ENCODE measurements around the gene RHEB.

RHEB gene

DNA sequence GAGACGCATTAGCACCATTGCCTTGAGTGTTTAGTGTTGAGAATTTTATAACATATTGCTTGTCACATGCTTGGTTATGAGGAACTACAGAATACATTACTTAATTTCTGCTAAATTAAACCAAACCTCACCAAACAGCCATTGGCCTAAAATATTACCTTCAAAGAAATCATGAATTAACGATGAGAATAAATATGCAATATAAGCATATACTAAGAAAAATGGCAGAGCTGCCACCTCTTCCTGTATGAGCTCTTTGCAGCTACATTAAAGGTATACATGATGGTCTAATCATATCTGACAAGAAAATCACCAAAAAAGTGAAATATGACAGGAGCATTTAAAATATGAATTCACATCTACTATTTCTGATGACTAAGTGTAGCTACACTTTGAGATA is 5.2 kb upstream of the RHEB start:
- DNase-seq = no peak

DNA sequence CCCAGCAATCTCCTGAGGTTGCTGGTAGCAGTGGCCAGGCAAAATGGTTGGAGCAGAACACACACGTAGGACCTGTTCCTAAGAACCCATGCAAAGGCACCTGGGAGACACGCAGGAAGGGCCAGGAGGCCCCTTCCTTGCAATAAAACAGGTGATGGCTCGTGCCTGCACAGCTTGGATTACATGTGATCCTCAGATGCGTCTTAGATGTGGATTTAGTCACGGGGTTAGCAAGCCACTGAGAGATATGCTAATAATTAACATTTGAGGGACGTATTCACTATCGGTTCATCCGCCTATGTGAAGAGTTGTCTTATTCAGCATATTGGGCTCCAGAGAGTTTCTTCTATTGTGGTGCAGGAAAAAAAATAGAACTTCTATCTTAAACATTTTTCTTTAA is 4.6 kb upstream of the RHEB start:
- no peak for DNase-seq

DNA sequence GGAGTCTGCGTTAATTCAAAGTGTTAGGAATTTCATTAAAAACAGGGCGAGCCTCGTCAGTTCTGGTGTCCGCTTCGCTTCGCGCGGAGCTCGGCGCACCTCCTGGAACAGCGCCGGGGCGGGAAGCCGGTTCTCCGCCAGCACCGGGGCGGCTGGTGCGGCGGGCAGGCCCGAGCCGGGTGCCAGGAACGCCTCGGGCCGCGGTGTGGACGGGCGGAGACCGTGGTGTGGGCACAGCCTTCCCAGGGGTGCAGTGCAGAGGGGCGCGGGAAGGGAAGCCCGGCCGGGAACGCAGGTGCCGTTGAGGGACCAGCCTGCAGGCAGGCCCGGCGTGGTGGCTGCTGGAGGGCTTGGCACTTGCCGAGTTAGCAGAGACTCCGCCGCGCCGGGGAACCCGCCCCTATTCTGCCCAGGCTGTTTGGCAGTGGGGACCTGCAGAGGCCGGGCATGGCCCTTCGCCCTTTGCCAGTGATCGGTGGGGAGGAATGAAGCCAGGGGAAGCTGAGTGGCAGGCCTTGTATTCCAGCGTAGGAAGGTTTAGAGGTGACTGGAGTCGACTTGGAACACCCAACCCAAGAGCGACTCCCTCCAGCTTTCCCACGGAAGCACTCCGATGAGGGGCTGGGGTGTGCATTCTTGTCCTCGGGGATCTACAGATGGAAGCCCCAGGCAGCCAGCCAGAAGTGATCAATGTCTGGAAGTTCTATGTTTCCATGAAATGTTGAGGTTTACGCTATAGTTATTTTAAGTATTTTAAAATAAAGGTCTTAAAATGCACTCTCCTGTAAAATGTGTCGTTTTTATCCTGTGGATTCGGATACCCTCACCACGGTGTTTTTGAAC is 945 bp upstream of the RHEB start:
- DNase-seq = peak; percentile 15 to 39 (median 21)

DNA sequence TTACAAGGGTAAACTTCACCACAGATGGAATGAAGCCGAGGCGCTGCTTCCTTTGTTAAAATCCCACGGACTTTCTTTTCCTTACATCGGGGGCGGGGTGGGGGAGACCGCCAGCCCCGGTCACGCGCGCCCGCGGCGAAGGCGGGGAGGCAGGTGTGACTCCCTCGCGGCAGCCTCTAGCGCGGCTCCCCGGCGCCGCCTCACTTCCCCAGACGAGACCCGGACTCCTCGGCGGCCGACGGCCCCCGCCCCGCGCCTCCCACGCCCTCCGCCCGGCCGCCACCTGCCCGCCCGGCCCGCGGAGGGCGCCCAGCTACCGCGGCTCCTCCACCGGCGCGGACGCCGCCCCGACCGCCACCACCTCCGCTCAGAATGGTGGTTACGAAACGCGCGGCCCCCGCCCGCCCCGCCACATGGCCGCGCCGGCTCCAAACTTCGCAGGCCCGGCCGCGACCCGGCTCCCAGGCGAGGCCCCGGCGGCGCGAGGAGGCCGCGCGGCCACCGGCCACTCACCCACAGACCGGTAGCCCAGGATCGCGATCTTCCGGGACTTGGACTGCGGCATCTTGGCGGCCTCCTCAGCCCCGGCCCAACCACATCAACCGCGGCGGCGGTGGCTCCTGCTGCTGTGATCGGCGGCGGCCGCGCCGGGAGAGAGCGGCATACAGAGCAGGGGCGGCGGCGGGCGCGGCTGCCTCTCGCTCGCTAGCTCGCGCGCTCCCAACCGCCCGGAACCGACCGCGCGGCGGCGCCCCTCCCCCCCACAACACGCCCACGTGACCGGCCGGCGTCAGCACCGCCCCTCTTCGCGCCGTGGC is 539 bp downstream of the RHEB start:
- DNase-seq = peak; percentile 41 to 64 (median 52)

DNA sequence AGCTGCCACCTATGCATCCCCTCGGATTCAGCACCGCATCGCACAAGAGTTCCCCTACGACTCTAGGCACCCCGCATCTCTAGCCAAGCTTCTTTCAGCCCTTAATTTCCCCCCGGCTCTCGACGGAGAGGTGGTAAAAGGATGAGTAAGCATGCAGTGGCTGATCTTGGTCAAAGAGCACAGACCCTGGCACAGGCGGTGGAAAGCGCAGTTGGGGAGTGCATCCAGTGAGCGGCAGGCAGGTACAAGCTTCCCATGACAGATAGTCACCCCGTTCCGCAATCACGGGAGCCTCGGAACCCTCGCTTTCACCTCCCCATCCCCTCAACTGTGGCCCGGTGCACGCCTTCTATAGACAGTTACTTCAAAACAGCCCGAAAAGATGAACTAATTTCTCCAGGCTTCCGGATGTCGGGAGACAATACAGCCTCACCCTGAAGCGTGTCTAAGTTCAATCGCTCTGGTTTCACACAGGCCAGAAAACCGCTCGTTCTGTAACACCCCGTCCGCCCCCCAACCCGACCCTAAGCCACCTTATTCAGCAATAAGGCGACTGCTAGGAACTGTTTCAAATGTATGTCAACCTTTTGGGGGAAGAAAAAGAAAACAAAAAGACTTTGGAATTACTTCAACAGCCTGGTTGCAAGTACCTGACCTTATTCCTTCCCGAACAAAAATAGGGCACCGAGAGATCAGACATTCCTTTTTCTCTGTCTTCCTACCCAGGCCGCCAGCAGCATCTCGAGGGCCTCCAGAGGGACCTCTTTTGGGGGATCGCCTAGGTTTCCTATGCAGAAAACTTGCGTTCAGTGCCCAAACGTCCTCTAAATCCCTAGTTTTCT is 1.4 kb downstream of the RHEB start:
- peak; percentile 9 to 56 (median 26) for DNase-seq

DNA sequence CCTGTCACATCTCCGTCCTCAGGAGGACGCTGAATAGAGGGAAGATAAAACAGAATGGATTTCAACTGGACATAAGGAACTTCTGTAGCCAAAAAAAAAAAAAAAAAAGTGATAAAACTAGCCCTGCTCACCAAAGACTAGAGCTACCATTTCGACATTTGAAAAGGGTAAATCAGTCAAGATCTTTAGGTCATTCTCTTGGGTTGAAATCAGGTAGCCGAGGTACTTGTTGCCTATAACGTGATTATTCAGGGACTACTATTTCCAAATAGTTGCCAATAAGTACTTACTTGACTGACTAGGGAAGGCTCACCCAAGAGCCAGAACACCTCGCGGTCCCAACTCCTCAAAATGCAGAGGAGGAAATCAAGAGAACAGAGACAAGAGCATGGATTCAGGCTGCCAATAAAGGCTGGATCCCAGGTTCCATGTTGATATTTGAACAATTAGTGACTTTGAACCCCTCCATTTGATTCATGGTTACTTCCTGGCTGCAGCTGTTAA is 2.0 kb downstream of the RHEB start:
- no peak for DNase-seq

DNA sequence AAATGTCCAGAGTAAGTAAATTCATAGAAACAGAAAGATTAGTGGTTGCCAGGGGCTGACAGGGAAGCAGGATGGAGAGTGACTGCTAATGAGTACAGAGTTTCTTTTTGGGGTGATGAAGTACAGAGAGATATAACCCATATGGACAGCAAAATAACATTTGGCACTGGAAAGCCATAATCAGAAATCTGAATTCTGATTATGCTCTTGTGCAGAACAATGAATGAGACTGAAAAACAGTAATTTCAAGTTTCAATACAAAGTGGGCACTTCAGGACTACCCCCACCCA is 4.5 kb downstream of the RHEB start:
- no peak for DNase-seq

DNA sequence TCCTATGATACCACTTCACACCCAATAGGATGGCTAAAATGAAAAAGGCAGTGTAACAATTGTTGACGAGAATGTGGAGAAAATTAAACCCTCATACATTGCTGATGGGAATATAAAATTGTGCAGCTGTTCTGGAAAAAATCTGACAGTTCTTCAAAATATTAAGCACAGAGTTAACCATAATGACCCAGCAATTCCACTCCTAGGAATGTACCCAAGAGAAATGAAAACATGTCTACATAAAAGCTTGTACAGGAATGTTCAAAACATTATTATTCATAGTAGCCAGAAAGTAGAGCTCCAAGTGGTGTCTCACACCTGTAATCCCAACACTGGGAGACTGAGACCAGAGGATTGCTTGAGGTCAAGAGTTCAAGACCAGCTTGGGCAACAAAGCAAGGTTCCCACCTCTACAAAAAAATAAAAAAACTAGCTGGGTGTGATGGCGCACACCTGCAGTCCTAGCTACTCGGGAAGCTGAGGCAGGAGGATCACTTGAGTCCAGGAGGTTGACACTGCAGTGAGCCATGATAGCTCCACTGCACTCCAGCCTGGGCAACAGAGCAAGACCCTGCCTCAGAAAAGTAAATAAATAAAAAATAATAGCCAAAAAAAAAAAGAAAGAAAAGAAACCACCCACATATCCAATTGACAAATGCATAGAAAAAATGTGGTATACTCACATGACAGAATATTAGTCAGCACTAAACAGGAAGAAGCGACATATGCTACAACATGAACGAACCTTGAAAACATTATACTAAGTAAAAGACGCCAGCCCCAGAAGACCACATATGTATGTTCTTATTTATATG is 5.0 kb downstream of the RHEB start:
- DNase-seq = peak in 1 of 5 donors; percentile 17

DNA sequence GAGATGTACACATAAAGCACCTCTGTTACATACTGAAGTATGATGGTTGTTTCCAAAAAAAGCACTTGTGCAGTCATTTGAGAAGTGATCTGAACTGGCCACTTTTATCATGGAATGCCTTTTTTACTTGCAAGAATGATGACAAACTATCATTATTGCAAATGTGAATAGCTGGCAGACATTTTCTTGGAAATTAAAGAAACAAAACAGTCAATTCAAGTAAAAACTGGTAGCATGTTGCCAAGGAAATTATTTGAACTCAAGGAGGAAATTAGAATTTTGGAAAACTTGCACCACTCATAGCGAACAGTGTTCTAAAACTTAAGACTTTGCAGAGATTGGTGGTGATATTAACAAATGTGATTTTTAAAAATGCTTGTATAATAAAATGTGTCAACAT is 6.6 kb downstream of the RHEB start:
- no peak for DNase-seq

DNA sequence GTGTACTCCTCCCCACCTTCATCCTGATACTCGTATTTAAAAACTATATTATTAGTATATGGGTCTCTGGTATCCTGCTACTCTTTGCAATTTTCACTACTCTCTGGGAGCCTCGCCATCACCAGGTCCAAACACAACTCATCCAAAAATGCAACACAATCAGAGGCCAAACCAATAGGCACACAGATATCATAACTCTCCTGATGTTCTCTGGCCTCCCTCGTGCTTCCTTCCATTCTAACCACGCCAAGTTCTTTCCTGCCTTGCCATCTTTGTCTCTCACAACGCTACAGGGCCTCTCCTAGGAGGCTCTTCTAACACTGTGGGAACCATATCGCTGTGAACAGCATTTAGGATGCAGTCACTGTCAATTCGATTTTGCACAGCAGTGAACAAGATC is 7.3 kb downstream of the RHEB start:
- DNase-seq = no peak

DNA sequence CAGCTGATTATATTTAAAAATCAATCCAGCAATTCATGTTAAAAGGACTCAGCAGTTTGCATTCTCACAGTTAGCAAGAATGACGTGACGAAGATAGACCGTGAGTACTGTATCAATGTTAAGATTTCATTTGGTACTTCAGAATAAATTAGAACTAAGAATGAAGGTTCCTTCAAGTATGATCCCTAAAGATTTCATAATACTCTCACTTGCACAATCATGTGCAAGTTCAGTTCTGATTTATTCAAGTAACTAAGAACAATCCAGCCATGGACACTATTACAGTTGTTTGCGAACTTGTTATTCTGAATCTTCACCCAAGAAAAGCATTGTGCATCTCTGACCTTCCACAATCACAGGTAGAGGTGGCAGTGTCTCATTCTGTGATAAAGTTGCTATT is 7.7 kb downstream of the RHEB start:
- no peak for DNase-seq

DNA sequence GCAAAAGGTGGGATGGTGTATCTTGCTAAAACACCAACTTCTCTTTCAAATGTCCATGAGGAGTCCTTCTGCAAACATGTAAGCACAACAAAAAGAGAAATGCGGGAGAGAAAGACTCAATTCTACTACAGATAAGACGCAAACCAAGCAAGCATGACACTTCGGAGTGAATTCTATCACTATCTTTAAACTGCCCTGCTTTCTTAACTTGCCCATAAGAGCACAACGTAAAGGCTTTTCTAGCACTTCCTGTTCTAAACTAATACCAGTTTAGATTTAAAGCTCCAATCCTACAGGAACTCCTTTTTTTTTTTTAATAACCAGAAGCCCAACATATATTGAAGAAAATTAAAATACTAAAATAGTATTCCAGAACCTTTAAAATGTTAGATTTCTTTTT is 8.4 kb downstream of the RHEB start:
- no peak for DNase-seq

DNA sequence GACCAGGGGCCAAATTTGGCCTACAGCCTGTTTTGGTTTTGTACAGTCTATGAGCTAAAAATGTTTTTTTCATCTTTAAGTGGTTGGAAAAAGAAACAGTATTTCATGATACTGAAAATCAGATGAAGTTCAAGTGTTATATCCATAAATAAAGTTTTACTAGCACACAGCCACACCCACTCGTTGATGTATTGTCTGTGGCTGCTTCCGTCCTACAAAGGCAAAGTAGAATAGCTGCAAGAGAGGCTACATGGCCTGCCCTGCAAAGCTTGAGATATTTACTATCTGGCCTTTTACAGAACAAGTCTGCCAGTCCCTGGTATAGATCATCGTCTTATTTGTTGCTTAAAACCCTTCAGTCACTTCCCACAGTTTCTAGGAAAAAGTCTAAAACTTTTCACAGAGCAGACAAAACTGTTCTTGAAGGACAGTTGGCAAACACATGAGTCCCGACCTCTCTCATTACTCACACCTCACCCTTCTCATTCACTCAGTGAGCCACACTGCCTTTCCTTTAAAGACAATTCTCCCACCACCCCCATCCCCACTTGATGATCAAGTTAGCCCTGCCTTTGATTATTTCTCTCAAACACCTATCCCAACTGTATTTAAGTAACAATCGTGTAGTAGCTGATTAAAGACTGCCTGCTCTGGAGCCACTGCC is 9.9 kb downstream of the RHEB start:
- no peak for DNase-seq

DNA sequence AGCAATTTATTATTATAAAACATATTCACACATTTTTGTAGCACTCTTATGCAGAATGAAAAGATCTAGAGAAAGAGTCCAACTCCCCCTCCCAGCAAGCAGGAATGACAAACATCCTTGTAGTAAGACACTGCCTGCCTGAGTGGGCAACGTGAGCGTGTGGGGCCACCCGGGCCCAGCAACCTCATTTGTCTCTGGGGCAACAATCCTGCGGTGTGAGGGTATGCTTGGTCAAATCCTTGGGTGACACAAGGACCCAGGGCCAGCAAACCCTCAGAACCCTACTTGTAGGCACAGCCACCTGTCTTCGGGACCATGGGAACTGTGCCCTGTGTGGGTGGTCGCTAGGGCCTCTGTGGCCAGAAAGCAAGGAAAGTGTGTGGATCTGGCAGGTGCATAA is 10.7 kb downstream of the RHEB start:
- no peak for DNase-seq

DNA sequence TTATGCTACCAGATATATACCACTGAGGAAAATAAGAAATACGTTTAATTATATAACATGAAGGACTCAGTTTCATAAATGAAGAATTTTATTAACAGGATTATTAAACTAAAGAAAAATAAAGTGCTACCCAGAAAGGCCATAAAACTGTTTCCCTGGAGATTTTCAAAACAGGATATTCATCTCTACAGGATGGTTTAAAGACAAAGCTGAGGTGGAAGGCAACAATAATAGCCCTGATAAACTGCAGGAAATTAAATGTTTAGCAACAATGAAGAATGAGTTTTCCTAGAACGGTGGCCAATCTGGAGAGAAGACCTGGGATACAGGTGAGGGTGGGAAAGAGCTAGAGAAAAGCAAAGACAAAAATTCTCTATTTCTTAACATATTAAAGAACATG is 11.9 kb downstream of the RHEB start:
- no peak for DNase-seq

DNA sequence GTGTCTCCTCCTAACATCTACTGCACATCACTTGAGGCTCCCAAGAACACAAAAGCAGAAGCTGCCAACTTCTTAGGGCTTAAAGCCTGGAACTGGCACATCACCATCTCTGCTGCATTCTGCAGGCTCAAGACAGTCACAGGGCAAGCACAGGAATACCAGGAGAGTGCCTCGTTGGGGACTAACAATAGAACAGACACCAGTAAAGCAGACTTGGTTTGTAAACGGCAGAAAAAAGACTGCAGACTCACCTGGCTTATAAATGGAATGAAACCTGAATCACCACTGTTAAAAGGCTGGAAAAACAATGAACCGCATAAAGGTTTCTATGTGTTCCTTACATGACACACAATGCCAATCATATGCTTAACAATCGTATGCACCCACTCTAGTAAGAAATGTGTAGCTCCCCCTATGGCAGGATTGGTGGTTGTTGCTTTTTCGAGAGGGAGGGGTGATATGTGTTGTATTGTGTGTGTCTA is 12.8 kb downstream of the RHEB start:
- DNase-seq = no peak

DNA sequence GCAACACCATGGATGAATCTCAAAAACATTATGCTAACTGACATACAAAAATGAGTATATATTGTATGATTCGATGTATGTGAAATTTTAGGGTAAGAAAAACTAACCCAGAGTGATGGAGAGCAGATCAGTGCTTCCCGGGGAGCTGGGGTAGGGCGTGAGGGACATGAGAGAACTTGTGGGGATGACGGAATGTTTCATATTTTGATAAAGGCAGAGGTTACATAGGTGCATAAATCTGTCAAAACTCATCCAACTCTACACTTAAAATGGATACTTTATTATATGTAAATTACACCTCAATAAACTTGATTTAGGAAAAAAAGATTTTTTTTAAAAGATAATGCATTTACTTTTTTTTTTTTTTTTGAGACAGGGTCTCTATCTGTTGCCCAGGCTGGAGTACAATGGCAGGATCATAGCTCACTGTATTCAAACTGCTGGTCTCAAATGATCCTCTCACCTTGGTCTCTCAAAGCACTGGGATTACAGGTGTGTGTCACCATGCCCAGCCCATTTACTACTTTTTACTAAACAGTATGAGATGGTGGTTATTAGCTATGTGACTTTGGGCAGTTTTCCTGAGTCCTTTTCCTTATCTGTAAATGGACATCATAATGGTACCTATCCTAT is 13.7 kb downstream of the RHEB start:
- DNase-seq = no peak

DNA sequence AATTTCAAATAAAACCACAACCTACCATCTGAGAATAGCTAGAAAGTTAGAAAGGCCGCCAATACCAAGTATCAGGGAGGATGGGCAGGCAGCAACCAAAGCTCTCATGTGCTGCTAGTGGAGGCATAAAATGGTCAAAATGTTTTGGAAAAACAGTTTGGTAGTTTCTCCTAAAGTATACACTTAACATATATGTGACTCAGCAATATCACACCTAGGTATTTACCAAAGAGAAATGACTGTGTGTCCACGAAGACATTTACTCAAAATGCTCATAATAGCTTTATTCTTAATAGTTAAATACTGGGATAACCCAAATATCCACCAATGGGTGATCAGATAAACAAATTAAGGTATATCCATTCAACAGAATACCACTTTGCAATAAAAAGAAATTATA is 14.3 kb downstream of the RHEB start:
- no peak for DNase-seq

DNA sequence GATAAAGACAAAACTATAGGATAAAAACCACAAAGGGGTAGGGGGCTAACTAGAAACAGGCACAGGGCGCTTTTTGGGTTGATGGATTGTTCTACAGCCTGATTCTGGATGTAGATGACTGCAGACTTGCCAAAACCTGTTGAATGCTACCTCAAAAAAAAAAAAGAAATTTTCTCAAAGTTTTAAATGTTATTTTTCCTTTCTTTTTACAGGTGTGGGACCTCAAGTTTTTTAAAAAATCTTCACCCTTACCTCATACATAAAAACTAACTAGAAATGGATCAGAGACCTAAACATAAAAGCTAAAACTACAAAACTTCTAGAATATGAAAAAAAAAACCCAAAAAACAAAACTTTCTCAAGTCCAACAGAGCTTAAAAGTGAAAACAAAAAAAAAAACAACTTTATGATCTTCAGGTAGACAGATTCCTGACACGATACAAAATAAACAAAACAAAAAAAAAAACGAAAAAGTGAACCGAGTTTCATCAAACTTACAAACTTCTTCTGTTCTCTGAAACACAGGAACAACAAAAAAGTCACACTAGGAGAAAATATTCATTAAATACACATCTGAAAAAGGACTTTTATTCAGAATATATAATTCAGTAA is 14.9 kb downstream of the RHEB start:
- no peak for DNase-seq

DNA sequence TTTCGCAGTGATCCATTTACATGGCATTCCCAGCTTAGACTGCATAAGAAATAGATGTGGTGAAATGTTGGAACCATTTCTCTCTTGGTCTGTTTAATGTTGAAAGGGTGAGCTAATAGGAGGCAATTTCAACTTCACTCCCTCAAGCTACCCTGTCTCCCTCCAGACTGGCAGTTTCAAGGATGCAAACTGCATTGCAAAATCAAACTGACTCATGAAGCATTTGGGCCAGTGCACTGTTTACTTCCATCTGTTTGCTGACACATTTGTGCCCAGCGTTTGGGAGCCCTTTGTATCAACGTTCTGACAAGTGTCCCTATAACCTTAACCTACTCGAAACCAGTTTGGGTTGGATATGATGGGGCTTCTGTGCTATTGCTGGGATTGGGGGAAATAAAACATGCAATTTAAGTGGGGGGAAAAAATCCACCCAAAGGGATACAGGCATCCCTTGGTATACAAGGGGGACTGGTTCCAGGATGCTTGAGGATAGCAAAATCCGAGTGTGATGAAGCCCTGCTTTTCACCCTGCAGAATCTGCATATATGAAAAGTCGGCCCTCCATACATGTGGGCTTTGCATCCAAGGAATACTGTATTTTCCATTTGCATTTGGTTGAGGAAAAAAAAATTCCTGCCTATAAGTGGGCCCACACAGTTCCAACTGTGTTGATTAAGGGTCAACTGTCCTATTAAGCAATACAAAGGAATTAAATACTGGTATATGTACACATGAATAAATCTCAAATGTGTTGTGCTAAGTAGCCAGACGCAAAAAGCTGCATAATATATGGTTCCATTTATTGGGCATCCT is 15.6 kb downstream of the RHEB start:
- no peak for DNase-seq

Data from T-helper 1 cell (primary cell).